HCT116 (cell line): Measurements from ENCODE around the gene MOK. TPM values are rescaled to one million over a fixed set of nuclear protein-coding genes. Genes with fewer than 3 reads are reported as not detected.

ENCODE experiments used
- EGR1 ChIP-seq: IDR thresholded peaks from 2 replicates; pipeline ENCODE4 v1.6.1; 2012; ENCODE audit warnings: low read depth
- EZH2phosphoT487 ChIP-seq: fragments of 200-600 bp; IDR thresholded peaks from 2 replicates; pipeline ENCODE4 v1.6.1; 2018; ENCODE audit warnings: antibody characterized with exemption, borderline replicate concordance
- MAX ChIP-seq: IDR thresholded peaks from 2 replicates; pipeline ENCODE4 v1.6.1; 2012
- RAD21 ChIP-seq: IDR thresholded peaks from 2 replicates; pipeline ENCODE4 v1.6.1; 2012; ENCODE audit warnings: low read depth, mild to moderate bottlenecking
- SIN3A ChIP-seq: IDR thresholded peaks from 2 replicates; pipeline ENCODE4 v1.6.1; 2012; ENCODE audit warnings: low read depth
- YY1 ChIP-seq: IDR thresholded peaks from 2 replicates; pipeline ENCODE4 v1.6.1; 2011; ENCODE audit warnings: low read length, low read depth, moderate library complexity, mild to moderate bottlenecking; ENCODE audit not compliant: insufficient replicate concordance; ENCODE audit errors: extremely low read depth
- ZFX ChIP-seq: fragments of 450-650 bp; IDR thresholded peaks from 2 replicates; pipeline ENCODE4 v1.6.1; 2017
- ZNF274 ChIP-seq: fragments of 200-500 bp; sonication (Bioruptor generic); IDR thresholded peaks from 2 replicates; pipeline ENCODE4 v1.6.1; 2014; ENCODE audit warnings: mild to moderate bottlenecking, low read depth, low read length, inconsistent platforms
- total RNA-seq: library from RNA; stranded (reverse); gene quantifications from one replicate; pipeline ENCODE4 v1.2.1, GENCODE V29; 2021; ENCODE audit not compliant: unreplicated experiment
- TF ChIP-seq, protein P1 (sequence below): IDR thresholded peaks from 2 replicates; pipeline ENCODE4 v1.6.1; 2012; ENCODE audit warnings: low read depth
- TF ChIP-seq, protein P2 (sequence below), 3 experiments: fragments of 200-600 bp in 1 of 3; sonication (generic) in 1 of 3; IDR thresholded peaks in 2 of 3; conservative IDR thresholded peaks in 1 of 3; 2 replicates each; pipeline ENCODE4 v1.5.1; 2012 to 2017; ENCODE audit warnings: low read depth in 2 of 3, low read length in 2 of 3, antibody characterized with exemption in 1 of 3, borderline replicate concordance in 1 of 3, control low read depth in 1 of 3, mild to moderate bottlenecking in 1 of 3, mixed read lengths in 1 of 3, mixed run types in 1 of 3, moderate library complexity in 1 of 3; ENCODE audit not compliant: insufficient read depth in 1 of 3

Gene MOK
- total RNA-seq, 1 experiment from 2014 or later: 9.4 TPM

DNA sequence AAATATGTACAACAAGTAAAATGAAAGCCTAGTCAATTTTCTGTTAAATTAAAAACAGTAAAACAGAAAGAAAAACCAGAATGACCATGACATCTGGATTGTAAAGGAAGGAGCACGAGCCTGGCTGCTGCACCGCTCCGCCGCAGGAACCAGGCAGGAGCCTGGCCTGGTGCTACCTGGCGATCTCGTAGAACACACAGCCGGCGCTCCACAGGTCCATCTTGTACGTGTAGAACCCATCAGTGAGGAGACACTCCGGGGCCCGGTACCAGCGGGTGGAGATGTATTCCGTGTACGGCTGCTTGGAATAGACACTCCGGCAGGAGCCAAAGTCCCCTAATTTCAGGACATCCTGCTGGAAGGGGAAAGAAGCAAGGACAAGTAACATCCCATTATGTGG is 54.3 kb downstream of the MOK start (continued):
- TF ChIP-seq, protein P1, sequence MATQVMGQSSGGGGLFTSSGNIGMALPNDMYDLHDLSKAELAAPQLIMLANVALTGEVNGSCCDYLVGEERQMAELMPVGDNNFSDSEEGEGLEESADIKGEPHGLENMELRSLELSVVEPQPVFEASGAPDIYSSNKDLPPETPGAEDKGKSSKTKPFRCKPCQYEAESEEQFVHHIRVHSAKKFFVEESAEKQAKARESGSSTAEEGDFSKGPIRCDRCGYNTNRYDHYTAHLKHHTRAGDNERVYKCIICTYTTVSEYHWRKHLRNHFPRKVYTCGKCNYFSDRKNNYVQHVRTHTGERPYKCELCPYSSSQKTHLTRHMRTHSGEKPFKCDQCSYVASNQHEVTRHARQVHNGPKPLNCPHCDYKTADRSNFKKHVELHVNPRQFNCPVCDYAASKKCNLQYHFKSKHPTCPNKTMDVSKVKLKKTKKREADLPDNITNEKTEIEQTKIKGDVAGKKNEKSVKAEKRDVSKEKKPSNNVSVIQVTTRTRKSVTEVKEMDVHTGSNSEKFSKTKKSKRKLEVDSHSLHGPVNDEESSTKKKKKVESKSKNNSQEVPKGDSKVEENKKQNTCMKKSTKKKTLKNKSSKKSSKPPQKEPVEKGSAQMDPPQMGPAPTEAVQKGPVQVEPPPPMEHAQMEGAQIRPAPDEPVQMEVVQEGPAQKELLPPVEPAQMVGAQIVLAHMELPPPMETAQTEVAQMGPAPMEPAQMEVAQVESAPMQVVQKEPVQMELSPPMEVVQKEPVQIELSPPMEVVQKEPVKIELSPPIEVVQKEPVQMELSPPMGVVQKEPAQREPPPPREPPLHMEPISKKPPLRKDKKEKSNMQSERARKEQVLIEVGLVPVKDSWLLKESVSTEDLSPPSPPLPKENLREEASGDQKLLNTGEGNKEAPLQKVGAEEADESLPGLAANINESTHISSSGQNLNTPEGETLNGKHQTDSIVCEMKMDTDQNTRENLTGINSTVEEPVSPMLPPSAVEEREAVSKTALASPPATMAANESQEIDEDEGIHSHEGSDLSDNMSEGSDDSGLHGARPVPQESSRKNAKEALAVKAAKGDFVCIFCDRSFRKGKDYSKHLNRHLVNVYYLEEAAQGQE: no peak
- TF ChIP-seq SIN3A (no peak), ZFX (no peak), RAD21 (no peak), EGR1 (no peak), YY1 (no peak), ZNF274 (no peak), MAX (no peak), EZH2phosphoT487 (no peak)
- TF ChIP-seq, protein P2, sequence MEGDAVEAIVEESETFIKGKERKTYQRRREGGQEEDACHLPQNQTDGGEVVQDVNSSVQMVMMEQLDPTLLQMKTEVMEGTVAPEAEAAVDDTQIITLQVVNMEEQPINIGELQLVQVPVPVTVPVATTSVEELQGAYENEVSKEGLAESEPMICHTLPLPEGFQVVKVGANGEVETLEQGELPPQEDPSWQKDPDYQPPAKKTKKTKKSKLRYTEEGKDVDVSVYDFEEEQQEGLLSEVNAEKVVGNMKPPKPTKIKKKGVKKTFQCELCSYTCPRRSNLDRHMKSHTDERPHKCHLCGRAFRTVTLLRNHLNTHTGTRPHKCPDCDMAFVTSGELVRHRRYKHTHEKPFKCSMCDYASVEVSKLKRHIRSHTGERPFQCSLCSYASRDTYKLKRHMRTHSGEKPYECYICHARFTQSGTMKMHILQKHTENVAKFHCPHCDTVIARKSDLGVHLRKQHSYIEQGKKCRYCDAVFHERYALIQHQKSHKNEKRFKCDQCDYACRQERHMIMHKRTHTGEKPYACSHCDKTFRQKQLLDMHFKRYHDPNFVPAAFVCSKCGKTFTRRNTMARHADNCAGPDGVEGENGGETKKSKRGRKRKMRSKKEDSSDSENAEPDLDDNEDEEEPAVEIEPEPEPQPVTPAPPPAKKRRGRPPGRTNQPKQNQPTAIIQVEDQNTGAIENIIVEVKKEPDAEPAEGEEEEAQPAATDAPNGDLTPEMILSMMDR (IDR thresholded peaks at IDR 0.05 in 2 of 3, conservative IDR thresholded peaks at IDR 0.05 in 1 of 3; ENCODE audit: borderline replicate concordance in 1 of 3, insufficient read depth in 1 of 3, low read depth in 2 of 3, low read length in 2 of 3): no peak
- TF ChIP-seq, all 23 proteins: peak for 0
